Loucy (cell line): ENCODE results near the gene CPNE2.

Source experiments
- EZH2phosphoT487 ChIP-seq: fragments of 200-600 bp; IDR thresholded peaks from 2 replicates; pipeline ENCODE4 v1.6.1; 2018; ENCODE audit warnings: antibody characterized with exemption, mild to moderate bottlenecking, moderate library complexity, borderline replicate concordance
- TF ChIP-seq, protein P1 (sequence below): fragments of 200-600 bp; sonication (generic); conservative IDR thresholded peaks from 2 replicates; pipeline ENCODE4 v1.5.1; 2014; ENCODE audit warnings: mild to moderate bottlenecking, antibody characterized with exemption, low read length

- TF ChIP-seq, protein P1, sequence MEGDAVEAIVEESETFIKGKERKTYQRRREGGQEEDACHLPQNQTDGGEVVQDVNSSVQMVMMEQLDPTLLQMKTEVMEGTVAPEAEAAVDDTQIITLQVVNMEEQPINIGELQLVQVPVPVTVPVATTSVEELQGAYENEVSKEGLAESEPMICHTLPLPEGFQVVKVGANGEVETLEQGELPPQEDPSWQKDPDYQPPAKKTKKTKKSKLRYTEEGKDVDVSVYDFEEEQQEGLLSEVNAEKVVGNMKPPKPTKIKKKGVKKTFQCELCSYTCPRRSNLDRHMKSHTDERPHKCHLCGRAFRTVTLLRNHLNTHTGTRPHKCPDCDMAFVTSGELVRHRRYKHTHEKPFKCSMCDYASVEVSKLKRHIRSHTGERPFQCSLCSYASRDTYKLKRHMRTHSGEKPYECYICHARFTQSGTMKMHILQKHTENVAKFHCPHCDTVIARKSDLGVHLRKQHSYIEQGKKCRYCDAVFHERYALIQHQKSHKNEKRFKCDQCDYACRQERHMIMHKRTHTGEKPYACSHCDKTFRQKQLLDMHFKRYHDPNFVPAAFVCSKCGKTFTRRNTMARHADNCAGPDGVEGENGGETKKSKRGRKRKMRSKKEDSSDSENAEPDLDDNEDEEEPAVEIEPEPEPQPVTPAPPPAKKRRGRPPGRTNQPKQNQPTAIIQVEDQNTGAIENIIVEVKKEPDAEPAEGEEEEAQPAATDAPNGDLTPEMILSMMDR, result no peak
- no peak for TF ChIP-seq EZH2phosphoT487
Measured at GRCh38 chr16:57153841-57154240, 61.5 kb downstream of the CPNE2 start.
